Stimulated activated CD4-positive, alpha-beta T cell treated with anti-CD3 and anti-CD28 coated beads, Interleukin-2, amount 100 ng/mL, for 48 hours (primary cell): ENCODE measurements around the gene DBT.
A peak's percentile ranks its signal among the peaks of the same experiment; 100 is the strongest.
"Not testable (repeated sequence)": the region's sequence is repeated elsewhere in the genome, so short reads cannot be mapped to it uniquely, and the experiment has no call there.

Experiments used
- DNase-seq, 2 donors: peaks; one replicate each; pipeline ENCODE4 v3.0.0-alpha.2; 2020

Gene DBT

DNA sequence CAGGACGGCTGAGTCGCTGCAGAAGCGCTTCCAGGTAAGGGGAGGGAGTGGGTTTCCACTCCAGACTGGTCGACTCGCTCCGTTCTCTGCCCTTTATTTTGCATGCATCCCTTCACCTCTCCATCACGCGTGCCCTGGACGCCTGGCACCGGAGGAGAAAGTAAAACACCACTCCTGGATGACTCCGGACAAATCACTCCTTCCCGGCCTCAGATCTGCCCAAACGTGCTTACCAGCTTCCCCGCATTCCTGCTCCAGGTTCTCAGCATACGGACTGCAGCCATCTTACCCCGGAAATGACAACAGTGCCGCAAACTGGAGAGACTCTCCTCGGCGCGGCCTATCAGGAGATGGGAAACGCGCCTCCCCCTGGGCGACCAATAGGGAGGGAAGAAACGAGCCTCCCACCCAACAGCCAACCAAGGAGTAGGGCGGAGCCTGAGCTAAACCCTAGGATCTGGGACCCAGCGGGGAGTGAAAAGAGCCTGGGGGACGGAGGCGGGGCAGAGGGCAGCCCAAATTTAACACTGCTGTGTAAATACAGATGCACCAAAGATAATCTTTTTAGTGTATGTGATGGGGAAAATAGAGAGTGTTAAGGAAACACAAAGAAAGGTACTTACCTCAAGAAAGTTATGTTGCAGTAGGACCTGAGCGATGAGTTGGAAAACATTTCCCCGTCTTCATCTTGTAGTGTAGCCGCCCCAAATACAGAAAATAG is at the start of gene DBT:
TSS of gene DBT (minus strand) at position 298 of the 721 bp plus-strand sequence. CDS start at position 284, 14 bp downstream.
- DNase-seq = peak; percentile 84 to 86

DNA sequence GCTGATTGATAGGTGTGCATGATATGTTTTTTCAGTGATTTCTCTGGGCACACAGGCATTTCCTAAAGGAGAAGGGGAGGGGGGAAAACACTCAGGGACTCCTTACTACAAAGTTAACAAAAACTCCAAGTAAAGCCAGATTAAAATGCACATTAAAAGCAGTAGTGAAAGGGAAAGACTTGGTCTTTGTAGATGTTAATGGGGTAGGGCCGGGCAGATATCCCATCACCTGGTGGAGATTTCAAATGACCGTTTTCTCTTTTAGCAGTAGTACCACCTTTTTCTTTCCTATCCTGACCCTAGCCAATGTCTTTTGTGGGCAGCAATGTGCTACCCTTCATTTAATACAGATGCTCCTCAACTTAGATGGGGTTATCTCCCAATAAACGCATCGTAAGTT is 48.9 kb upstream of the DBT start:
- no peak for DNase-seq

DNA sequence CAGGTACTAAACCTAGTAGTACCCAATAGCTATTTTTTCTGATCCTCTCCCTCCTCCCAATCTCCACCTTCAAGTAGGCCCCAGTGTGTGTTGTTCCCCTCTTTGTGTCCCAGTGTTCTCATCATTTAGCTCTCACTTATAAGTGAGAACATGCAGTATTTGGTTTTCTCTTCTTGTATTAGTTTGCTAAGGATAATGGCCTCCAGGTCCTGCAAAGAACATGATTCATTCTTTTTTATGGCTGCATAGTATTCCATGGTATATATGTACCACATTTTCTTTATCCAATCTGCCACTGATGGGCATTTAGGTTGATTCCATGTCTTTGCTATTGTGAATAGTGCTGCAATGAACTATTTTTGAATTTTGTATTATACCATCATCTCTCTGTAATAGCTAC is 47.4 kb upstream of the DBT start:
- not testable (repeated sequence) for DNase-seq

DNA sequence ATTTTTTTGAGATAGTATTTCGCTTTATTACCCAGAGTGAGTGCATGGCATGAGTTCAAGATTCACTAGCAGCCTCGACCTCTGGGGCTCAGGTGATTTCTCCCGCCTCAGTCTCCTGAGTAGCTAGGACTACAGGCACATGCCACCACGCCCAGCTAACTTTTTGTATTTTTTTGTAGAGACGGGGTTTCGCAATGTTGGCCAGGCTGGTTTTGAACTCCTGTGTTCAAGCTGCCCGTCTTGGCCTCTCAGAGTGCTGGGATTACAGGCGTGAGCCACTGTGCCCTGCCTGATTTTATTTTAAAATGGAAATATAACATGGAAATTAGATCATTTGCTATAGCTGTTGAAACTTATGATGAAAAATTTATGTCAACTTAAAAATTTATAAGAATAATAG is 46.5 kb upstream of the DBT start:
- no peak for DNase-seq

DNA sequence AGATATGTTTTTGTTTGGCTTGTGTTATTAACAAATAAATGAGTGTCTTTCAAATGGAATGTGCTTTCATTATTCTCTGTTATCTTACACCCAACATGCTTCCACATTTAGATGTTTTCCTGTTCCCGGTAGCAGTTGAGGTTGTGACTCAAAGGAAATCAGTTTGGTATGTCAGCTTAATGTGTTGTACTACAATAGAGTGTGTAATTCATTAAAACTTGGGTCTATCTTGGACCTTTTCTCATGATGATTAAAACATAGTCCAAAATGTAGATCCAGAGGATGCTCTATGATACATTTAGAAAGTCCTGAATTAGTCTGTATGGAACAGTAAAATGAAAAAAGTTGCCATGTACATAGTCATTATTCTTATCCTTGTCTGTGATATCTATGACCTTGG is 43.1 kb upstream of the DBT start:
- DNase-seq = no peak

DNA sequence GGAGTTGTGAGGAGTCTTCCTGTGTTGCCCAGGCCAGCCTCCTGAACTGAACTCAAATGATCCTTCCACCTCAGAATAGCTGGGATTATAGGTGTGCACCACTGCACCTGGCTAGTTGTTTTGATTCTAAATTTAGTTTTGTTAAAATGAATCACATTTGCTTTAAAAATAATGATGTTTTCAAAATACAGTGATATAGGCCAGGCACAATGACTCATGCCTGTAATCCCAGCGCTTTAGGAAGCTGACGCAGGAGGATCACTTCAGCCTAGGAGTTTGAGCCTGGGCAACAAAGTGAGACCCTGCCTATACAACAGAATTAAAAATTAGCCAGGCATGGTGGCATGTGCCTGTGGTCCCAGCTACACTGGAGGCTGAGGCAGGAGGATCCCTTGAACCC is 40.7 kb upstream of the DBT start:
- no peak for DNase-seq

DNA sequence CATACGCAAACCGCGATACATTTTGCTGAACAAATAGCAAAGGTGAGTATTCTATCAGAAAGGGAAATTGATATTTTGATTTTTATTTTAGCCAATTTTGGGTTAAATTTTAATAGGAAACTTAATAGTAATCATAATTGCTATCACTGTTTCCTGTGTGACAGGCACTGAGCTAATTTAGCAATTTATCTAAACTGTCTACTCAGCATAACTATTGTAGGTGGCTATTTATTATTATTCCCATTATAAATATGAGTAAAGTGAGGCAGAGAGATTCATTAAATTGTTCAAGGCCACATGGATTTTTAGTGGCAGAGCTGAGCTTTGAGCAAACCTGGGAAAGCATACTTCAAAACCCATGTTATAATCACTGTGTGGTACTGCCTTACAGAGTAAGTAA is 37.5 kb upstream of the DBT start:
- DNase-seq = no peak

DNA sequence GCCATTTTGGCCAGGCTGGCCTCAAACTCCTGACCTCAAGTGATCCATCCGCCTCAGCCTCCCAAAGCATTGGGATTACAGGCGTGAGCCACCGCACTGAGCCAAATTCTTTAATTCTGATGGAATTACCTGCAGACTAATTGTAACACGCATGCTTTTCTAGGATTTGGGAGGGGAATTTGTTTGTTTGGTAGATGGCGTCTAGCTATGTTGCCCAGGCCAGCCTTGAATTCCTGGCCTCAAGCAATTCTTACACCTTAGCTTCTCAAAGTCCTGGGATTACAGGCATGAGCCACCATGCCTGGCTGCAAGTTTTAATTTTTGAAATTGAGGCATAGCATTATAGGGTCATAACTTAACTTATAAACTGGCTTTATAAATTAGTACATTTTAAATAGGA is 35.0 kb upstream of the DBT start:
- DNase-seq = no peak

DNA sequence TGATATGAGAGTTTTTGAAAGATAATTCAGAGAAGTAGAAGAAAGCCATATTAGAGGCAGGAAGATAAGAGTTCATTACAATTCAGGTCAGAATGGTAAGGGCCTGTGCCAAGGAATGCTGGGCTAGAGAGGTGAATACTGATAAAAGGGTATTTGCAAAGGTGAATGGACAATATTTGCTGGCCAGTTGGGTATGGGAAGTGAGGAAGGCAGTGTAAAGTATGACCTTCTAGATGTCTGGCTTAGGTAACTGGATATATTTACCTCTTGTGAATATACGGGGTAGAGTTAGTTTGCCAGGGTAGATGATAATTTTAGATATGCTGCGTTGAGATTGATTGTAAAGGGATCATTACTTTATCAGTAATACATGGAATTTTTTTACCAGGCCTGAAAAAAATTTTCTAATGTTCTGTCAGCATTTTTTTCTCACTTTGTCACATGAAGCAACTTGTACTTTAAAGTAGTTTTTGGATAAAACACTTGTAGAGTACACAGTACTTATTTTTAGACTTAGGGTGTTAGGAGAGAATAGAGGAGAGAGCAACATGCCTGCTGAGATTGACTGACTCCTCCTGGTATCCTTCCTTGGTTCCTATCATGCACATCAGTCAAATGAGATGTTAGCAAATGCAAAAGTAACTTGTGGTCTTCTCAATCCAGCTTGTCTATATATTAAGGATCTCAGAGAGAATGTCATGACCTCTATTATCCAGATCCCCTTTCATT is 30.5 kb upstream of the DBT start:
- DNase-seq = no peak

DNA sequence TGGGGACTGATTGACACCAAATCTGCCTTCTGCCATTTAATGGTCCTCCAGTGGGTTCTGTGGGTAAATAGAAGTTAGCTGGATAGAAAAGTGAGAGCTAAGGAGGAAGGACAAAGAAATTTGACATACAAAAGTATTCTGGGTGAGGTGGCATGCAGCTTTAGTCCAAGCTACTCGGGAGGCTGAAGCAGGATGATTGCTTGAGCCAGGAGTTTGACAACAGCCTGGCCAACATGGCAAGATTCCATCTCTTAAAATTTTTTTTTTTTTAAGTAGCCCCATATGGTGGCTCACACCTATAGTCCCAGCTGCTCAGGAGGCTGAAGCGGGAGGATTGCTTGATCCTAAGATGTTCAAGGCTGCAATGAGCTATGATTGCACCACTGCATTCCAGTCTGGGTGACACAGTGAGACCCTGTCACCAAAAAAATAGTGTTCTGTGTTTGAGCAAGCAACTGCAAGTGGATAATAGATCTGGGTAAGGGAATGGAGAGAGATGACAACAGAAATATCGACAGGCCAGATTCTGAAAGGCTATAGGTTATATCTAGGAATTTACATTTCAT is 29.8 kb upstream of the DBT start:
- no peak for DNase-seq

DNA sequence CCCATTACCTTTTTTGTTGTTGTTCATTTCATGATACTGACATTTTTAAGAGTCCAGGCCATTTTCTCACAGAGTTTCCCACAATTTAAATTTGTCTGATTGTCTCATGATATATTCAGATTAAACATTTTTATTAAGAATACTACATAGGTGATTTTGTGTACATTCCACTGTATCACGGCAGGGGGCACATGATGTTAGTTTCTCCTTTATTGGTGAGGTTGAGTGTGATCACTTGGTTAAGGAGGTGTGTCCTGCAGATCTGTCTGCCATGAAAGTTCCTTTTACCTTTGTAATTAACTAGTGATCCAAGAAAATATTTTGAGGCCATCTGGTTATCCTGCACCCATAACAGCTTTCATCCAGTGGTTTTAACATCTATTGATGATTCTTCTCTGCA is 28.2 kb upstream of the DBT start:
- DNase-seq = no peak

DNA sequence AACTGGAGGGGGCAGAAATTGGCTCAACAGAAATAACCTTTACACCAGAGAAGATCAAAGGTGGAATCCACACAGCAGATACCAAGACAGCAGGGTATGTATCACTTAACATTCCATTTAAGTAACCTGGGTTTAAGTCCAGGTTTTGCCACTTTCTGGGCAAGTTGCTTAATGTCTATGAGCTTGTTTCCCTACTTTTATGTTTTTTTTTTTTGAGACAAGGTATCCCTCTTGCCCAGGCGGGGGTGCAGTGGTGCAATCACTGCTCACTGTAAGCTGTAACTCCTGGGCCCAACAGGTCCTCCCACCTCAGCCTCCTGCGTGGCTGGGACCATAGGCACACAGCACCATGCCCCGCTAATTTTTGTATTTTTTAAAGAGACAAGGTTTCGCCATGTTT is 18.6 kb upstream of the DBT start:
- no peak for DNase-seq

DNA sequence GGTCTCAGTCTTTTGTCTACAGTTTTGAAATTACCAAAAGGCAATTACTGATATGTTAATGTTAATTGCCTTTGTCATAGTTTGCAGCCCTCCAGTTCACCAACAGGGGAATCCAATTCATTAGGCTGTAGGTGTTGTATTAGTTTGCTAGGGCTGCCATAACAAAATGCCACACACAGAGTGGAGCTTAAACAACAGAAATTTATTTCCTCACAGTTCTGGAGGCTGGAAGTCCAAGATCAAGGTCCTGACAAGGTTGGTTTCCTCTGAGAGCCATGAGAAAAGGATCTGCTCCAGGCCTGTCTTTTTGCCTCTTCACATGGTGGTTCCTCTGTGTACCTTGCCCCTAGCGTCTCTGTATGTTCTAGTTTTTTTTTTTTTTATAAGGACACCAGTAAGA is 17.6 kb upstream of the DBT start:
- no peak for DNase-seq

DNA sequence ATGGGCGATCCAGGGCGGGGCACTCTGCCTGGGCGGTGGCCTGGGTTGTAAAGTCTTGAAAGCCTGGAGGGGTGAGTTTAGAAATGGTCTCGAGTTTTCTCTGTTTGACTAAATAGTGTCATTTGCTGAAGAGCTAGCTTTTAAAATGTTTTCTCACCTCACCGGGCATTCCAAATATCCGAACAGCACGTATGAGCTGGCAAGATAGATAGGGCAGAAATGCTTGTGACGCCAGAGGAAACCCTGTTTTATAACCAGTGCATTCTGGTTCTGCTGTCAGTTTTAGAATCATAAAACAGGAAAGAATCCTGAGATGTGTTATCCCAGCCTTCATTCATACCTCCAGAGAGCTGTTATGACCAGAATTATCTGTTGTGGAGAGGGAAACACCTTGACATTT is 17.1 kb upstream of the DBT start:
- no peak for DNase-seq

DNA sequence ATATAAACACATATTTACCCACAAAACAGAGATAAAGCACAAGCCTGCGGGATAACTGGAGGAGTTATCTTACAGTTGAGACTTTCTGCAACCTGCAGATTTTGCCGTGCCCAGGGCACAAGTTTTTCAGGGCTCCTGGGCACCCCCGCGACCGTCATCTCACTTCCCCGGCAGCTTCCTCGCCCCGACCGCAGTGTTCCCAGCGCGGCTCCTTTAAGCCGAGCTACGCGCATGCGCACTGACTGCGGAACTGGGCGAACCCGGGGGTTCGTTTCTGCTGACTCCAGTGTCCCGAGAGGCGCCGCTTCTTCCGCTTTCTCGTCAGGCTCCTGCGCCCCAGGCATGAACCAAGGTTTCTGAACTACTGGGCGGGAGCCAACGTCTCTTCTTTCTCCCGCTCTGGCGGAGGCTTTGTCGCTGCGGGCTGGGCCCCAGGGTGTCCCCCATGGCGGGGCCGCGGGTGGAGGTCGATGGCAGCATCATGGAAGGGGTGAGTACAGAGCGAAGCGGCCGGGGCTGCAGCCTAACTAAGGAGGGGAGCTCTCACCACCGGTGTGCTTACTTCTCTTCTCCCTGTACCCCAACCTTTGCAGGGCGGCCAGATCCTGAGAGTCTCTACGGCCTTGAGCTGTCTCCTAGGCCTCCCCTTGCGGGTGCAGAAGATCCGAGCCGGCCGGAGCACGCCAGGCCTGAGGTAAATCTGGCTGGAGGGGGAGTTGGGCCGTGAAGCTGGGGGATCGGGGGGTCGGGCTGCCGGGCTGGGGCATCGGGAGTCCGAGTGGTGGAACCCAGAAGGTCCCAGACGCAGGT is 16.5 kb upstream of the DBT start, which contains the start of gene RTCA:
TSS of gene RTCA (plus strand) at position 286 of the 810 bp plus-strand sequence. CDS start at position 446, 160 bp downstream.
- DNase-seq = peak; percentile 94 to 96

DNA sequence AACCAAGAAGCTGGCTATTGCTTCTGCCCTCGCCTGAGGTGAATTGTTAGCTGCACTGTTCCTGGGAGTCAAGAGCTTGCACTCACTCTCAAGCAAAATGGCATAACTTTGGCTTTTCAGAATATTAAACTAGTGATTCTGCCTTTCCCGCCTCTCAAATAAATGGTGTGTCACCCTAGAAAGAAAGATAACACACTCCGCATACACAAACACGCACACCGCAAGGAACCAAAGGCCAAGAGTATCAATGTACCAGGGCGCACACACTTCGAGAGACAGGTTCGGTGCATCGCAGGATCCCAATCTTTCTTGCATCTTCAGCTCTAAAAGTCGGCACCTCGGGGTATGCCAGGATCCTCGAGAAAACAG is 15.9 kb upstream of the DBT start:
- DNase-seq = no peak

DNA sequence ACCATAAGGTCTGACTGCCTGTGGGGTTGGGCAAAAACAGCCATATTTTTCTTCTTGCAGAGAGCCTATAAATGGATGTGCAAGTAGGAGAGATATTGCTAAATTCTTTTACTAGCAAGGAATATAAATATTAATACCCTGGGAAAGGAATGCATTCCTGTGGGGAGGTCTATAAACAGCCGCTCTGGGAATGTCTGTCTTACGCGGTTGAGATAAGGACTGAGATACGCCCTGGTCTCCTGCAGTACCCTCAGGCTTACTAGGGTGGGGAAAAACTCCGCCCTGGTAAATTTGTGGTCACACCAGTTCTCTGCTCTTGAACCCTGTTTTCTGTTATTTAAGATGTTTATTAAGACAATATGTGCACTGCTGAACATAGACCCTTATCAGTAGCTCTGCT is 14.4 kb upstream of the DBT start:
- DNase-seq = not testable (repeated sequence)

DNA sequence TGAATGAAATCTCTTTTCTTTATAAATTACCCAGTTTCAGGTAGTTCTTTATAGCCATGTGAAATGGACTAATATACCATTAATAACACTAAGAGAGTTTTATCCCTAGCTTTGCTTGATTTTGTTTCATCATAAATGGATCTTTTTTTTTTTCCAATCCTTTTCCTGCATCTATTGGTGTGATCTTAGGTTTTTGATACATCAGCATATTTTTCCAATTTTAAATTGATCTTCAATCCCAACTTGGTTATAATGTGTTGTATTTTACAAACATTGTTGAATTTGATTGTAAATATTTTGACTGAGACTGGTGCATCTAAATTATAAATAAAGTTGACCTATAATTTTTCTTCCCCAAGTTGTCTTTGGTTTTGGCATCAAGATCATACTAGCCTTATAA is 12.1 kb upstream of the DBT start:
- DNase-seq = no peak

DNA sequence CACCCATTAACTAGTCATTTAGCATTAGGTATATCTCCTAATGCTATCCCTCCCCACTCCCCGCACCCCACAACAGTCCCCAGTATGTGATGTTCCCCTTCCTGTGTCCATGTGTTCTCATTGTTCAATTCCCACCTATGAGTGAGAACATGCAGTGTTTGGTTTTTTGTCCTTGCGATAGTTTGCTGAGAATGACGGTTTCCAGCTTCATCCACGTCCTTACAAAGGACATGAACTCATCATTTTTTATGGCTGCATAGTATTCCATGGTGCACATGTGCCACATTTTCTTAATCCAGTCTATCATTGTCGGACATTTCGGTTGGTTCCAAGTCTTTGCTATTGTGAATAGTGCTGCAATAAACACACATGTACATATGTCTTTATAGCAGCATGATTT is 8.8 kb upstream of the DBT start:
- not testable (repeated sequence) for DNase-seq

DNA sequence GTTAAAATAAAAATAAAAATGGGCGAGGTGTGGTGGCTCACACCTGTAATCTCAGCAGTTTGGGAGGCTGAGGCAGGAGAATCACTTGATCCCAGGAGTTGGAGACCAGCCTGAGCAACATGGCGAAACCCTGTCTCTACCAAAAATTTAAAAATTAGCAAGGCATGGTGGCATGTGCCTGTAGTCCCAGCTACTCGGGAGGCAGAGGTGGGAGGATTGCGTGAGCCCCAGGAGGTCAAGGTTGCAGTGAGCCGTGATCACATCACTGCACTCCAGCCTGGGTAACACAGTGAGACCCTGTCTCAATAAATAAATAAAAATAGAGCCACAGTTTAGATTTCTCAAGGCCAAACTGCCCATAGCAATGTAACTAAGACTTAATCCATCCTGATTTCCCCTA is 6.6 kb upstream of the DBT start:
- not testable (repeated sequence) for DNase-seq

DNA sequence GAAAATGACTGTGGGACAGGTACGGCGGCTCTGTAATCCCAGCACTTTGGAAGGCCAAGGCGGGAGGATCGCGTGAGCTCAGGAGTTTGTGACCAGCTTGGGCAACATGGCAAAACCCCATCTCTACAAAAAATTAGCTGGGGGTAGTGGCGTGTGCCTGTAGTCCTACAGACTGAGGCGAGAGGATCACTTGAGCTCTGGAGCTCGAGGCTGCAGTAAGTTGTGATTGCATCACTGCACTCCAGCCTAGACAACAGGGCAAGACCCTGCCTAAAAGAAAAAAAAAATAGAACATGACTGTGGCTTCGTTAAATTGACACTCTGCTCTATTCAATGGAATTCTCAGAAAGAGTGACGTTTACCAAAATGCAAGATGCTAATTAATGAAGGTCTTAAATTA is 3.9 kb upstream of the DBT start:
- DNase-seq = no peak

DNA sequence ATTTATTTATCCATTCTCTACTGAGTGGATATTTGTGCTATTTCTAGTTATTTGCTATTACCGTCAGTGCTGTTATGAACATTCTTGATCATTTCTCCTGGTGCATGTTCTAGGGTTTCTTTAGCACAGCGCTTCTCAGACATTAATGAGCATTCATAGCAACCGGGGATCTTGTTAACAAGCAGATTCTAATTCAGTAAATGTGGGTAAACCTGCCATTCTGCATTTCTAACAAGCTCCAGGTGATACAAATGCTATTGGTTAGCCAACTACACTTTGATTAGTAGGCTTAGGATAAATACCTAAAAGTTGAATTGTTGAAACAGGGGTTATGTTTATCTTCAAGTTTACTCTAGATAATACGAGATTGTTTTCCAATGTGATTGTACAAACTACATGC is 3.3 kb upstream of the DBT start:
- DNase-seq = no peak

DNA sequence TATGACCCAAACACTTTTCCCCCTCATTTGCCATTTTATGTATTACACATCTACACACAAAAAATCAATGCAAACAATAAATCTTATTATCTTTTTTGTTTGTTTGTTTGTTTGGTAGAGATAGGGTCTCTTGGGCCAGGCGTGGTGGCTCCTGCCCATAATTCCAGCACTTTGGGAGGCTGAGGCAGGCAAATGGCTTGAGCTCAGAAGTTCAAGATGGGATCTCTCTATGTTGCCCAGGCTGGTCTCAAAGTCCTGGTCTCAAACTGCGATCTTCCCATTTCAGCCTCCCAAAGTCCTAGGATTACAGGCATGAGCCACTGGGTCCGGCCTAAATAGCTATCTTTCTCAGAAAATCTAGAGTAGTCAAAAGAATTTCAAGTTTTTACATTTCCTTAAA is 1.2 kb upstream of the DBT start:
- no peak for DNase-seq

DNA sequence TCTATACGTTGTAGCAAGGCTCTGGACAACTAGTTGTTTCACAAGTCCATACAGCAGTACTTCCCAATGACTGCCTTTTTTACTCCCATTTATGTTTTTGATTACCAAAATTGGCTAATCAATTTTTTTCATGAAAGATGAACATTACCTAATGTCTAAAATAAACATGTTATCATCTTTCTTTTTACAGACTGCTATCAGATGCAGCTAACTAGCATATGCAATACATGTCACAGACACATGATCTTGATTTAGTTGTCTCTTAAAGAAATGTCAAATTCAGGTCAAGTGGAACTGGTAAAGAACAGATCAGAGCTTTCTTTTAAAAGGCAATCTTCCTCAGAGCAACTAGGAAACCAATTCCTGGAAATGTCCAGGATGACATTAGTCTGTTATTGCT is 630 bp upstream of the DBT start:
- DNase-seq = no peak
